HCEC 1CT (cell line): Measurements from ENCODE around the gene ROBO1.

Experiments
- DNase-seq: peaks from one replicate; pipeline ENCODE4 v3.0.0-alpha.2; 2017

Gene ROBO1

GRCh38 chr3:79664455-79664854 lies 103.3 kb downstream of the ROBO1 start:
- no peak for DNase-seq

GRCh38 chr3:79661896-79662295 lies 105.9 kb downstream of the ROBO1 start:
- DNase-seq, result no peak

GRCh38 chr3:79657076-79657475 lies 110.7 kb downstream of the ROBO1 start:
- no peak for DNase-seq

GRCh38 chr3:79654019-79654418 lies 113.8 kb downstream of the ROBO1 start:
- DNase-seq, result no peak

- no peak for DNase-seq
Observed at GRCh38 chr3:79653266-79653830, 114.5 kb downstream of the ROBO1 start.

- DNase-seq, result no peak
Observed at GRCh38 chr3:79651536-79652065, 116.2 kb downstream of the ROBO1 start.

GRCh38 chr3:79639855-79640254 lies 127.9 kb downstream of the ROBO1 start:
- DNase-seq, result no peak

- no peak for DNase-seq
Observed at GRCh38 chr3:79636372-79636771, 131.4 kb downstream of the ROBO1 start.

- DNase-seq, result no peak
Observed at GRCh38 chr3:79632842-79633241, 135.0 kb downstream of the ROBO1 start.

GRCh38 chr3:79618883-79619282 lies 148.9 kb downstream of the ROBO1 start:
- no peak for DNase-seq

- no peak for DNase-seq
Observed at GRCh38 chr3:79606414-79606813, 161.4 kb downstream of the ROBO1 start.

GRCh38 chr3:79604681-79605080 lies 163.1 kb downstream of the ROBO1 start:
- DNase-seq, result no peak

- no peak for DNase-seq
Observed at GRCh38 chr3:79602385-79602784, 165.4 kb downstream of the ROBO1 start.

GRCh38 chr3:79598594-79598993 lies 169.2 kb downstream of the ROBO1 start:
- DNase-seq, result no peak

- DNase-seq, result no peak
Observed at GRCh38 chr3:79597709-79598108, 170.1 kb downstream of the ROBO1 start.

GRCh38 chr3:79587150-79587549 lies 180.6 kb downstream of the ROBO1 start:
- DNase-seq, result no peak

- no peak for DNase-seq
Observed at GRCh38 chr3:79586232-79586631, 181.6 kb downstream of the ROBO1 start.

GRCh38 chr3:79572930-79573329 lies 194.9 kb downstream of the ROBO1 start:
- no peak for DNase-seq

GRCh38 chr3:79568938-79569337 lies 198.9 kb downstream of the ROBO1 start:
- DNase-seq, result no peak

- DNase-seq, result no peak
Observed at GRCh38 chr3:79564192-79564591, 203.6 kb downstream of the ROBO1 start.

- DNase-seq, result no peak
Observed at GRCh38 chr3:79560698-79561097, 207.1 kb downstream of the ROBO1 start.

- DNase-seq, result no peak
Observed at GRCh38 chr3:79558943-79559342, 208.9 kb downstream of the ROBO1 start.

GRCh38 chr3:79555655-79556054 lies 212.1 kb downstream of the ROBO1 start:
- DNase-seq, result no peak

- no peak for DNase-seq
Observed at GRCh38 chr3:79551997-79552396, 215.8 kb downstream of the ROBO1 start.

GRCh38 chr3:79551321-79551892 lies 216.4 kb downstream of the ROBO1 start:
- DNase-seq, result no peak
